ENCODE measurements around the gene PITPNC1.
"Not testable (repeated sequence)": the region's sequence is repeated elsewhere in the genome, so short reads cannot be mapped to it uniquely, and the experiment has no call there.

The PITPNC1 gene

DNA sequence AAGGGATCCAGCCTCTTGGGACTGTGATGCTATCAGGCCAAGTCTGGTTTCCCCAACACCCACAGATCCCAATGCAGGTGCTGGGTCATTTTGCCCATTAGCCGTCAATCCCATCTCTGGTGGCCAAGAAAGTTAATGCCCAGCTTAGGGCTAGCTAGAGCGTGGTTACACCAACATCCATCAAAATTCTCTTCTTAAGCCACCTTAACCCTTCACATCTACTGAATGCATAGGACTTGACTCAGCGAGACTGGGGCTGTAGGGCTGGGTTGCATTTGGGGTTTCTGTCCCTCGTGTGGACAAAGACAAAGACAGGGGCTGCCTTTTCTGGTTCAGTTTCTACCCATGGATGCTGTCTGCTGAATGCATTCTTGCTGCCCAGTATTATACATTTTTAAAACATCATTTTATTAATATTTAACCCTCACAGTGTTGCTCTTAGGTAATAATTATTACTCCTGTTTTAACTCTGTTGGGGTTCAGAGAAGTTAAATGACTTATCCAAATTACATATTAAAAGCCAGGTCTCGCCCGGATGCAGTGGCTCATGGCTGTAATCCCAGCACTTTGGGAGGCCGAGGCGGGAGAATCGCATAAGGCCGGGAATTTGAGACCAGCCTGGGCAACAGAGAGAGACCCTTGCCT lies 199.5 kb downstream of the PITPNC1 start:
- DNase-seq (ENCODE audit: low read depth in 2 of 2), result no peak

DNA sequence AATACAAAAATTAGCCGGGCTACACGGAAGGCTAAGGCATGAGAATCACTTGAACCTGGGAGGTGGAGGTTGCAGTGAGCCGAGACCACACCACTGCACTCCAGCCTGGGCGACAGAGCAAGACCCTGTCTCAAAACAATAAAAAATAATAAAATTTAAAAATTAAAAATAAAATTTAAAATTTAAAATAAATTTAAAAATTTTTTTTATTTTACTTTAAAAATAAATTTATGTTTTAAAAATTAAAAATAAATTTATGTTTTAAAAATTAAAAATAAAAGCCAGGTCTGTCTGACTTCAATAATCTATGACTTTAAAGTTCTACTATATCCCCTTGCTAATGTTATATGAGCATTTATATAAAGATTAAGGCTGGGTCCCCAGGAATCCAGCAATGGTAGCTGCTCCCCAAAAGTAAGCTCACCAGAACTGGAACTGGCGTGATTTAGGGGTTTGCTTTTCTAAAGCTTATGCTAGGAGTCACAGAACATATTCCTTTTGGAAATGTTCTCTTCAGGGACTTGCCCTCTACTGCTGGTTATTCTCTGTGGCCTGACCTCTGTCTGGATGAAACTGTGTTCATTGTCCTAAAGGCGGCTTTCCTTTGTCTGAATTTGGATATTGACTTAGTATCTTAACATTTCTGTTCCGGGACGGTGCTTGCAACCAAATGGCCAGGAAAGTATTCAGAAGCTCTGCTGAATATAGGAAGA lies 200.5 kb downstream of the PITPNC1 start:
- no peak for DNase-seq (ENCODE audit: low read depth in 2 of 2)

DNA sequence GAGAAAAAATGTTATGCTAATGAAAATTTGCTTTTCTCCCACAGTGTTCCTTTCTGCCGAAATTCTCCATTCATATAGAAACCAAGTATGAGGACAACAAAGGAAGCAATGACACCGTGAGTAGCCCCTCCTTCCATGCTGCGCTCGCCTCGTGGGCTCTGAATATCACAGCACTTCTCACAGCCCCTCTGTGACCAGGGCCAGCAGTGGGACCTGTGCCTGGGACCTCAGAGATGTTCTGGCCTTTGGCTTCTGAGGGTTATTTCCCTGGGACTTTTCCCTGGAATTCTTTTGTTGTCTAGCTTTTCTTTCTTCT lies 201.0 kb downstream of the PITPNC1 start:
- no peak for DNase-seq (ENCODE audit: low read depth in 2 of 2)

DNA sequence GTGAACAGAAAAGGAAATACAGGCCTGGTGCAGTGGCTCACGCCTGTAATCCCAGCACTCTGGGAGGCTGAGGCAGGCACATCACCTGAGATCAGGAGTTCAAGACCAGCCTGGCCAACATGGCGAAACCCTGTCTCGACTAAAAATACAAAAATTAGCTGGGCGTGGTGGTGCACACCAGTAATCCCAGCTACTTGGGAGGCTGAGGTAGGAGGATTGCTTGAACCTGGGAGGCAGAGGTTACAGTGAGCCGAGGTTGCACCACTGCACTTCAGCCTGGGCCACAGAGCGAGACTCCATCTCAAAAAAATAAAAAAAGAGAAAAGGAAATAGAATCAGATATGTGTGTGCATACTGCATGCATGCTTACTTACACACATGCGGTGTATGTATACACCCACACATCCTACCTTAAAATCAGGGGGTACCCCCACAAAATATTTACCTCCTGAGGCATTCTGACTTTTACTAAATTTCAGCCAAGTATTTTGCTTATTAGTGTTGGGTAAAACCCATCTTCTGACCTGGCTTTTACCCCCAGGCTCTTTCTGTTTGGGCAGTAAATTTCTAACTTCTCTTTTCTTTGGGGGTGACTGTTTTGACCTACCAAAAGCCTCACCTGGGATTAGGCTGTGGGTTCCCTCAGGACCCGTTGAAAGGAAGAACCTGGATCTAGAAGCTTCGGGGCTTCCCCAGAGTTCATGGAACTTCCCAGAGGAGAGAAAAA lies 201.8 kb downstream of the PITPNC1 start:
- not testable (repeated sequence) for DNase-seq (ENCODE audit: low read depth in 2 of 2)

DNA sequence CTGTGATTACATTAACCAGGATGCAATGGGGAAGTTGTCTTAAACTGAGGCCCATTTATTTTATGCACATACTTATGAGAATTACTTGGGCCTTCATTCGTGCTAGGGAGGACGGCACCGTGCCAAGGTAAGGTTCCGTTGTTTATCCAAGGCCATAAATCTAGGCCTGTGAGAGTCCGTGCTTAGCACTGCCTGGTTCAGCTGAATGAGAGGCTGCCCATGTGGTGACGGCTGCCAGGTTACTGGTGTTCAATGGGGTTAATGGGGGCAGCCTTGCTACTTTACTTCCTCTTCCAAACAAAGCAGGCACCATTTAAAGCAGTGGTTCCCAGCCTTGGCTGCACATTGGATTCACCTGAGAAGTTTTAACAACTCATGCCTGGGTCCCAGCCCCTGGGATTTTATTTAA lies 205.6 kb downstream of the PITPNC1 start:
- no peak for DNase-seq (ENCODE audit: low read depth in 2 of 2)

DNA sequence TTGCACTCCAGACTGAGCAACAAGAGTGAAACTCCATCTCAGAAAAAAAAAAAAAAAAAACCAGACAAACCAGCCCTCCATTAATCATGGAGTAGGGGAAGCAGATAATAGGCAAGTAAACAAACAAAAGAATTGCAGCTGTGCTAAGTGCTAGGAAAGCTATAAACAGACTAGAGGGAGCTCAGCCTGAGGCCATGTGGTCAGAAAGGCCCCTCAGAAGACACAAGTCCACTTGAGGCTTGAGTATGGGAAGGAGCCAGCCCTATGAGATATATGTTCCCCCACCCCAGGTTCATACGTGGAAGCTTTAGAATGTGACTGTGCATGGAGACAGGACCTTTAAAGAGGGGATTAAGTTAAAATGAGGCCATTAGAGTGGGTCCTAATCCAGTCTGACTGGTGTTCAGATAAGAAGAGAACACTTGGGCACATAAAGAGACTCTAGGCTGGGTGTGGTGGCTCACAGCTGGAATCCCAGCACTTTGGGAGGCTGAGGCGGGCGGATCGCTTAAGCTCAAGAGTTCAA lies 208.1 kb downstream of the PITPNC1 start:
- DNase-seq (ENCODE audit: low read depth in 2 of 2), result no peak

DNA sequence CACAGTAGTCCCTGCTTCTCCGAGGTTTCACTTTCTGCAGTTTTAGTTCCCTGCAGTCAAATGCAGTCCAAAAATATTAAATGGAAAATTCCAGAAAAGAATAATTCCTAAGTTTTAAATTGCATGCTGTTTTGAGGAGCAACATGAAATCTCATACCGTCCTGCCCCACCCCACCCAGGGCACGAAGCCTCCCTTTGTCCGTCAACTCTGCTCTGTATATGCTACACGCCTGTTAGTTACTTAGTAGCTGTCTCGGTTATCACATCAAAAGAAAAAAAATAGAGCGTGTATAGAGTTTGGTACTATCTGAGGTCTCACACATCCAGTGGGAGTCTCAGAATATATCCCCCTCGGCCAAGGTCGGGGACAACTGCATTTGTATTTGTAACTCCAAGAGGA lies 211.2 kb downstream of the PITPNC1 start:
- DNase-seq (ENCODE audit: low read depth in 2 of 2), result no peak

DNA sequence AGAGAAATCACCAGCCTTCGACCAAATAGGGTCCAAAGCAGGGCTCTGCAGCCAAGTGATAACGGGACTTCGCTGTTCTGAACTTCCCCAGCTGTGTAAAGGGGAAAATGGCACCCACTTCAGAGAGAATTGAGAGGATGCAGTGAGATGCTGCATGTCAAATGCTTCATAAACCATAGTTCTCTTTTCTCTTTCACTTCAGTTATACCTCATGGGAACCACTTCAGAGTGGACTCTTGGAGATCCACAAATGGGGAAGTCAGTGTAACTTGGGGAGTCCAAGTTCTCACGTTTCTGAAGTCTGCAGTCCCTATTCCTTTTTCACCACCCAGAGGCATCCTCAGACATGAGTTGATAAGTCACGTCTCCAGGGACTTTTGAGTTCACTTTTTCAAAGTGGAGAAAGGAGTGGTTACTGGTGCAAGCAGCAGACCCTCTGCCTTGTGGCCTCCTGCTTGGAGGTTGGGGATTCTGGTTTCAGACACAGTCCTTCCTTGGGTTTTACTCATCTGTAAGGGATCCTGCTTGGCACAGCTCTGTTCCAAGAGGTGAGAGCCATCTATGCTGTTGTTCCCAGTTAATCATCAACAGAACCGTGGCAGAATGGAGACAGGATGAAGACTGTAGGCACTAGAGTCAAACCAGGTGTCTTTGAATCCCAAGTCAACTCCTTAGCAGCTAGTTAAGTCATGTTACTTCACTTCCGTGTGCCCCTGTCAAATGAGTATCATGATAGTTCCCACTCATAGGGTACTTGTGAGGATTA lies 217.2 kb downstream of the PITPNC1 start:
- no peak for DNase-seq (ENCODE audit: low read depth in 2 of 2)

DNA sequence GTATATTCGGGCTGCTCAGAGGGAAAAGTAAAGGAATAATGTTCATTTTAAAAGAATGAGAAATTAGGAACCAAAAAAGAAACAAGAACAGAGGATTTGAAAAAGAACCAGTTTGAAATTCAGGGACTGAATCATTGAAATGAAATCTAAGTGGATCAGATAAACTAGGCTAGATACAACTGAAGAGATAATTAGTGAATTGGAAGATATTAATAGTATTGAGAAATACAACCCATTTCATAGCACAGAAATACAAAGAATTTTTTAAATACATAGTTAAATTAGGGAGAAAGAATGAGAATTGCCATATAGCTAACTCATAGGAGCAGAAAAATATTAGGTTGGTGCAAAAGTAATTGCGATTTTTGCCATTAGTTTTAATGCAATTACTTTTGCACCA lies 223.3 kb downstream of the PITPNC1 start:
- no peak for DNase-seq (ENCODE audit: low read depth in 2 of 2)

DNA sequence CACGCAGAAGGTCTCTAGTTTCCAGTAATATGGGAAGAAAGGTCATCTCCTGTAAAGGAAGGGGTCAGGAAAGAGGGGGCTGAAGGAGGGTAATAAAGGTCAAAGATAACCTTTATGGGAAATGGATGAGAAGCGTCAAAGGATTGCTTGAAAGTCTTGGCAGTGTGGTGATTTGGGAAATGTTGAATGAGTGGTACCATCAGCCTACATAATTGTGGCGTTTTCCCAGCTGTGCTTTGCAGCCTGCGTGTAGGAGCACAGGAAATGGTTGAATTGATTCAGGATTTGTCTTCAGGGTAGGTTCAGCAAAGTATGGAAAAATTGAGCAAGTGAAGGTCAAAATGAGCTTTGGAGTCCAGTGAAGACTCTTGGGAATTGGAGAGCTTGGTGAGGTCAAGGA lies 224.8 kb downstream of the PITPNC1 start:
- no peak for DNase-seq (ENCODE audit: low read depth in 2 of 2)

DNA sequence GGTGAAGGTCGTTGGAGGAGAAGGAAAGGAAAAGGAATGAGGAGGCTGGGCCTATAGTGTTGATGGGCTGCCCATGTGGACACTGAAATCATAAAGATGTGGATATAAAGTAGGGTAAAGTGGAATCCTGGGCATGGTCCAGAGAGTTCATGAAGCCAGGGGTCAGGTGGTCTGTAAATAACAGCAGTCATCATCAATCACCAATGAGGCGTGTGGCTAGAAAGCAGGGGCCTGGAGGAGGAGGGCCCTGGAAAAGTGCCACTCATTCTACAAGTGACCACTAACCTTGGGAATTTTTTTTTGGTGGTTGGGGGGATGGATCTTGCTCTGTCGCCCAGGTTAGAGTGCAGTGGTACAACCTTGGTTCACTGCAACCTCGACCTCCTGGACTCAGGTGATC lies 225.4 kb downstream of the PITPNC1 start:
- DNase-seq (ENCODE audit: low read depth in 2 of 2), result no peak

DNA sequence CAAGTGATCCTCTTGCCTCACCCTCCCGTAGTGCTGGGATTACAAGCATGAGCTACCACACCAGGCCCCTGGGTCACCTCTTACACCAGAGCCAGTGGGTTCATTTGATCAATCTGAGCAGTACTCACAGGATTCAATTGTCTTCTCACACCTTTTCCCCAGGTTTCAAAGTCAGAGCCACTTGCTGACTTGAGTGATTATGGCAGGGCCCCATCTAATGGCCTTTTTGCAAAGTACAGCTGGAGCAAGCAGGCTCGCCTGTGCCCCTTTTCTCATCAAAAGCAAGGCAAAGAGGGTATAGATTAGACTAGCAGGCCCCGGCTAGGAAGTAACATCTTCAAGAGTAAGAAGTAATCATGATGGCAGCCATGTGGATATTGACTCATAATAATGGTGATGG lies 225.9 kb downstream of the PITPNC1 start:
- DNase-seq (ENCODE audit: low read depth in 2 of 2), result no peak

DNA sequence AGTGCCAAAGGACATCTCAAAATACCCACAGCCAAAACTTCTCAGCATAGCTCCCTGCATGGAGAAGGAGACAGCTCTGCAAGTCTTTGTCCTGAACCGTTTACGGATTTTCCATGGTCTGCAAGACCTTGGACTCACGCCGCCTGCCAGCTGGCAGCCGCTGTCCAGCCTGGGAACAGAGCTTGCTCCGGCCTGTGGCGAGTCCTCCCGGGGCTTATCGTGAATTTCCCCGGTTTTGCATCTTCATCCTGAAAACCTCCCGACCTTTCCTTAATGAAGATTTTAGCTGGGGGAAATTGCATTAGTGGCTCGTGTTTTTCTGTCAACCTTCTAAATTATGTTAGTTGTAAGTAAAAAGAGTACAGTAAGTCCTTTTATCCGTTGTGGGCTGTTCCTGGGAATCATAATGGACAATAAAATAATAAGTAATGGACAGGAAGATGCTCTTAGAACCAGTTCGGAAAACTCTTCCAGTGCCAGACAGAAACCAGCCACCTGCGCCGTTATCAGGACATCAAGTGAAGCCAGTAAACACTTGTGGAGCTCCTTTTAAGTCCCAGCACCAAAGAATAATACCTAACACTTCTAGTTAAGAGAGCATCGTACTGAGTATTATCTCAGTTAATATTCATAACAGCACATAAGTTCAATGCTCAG lies 228.3 kb downstream of the PITPNC1 start:
- DNase-seq (ENCODE audit: low read depth in 2 of 2), result no peak

DNA sequence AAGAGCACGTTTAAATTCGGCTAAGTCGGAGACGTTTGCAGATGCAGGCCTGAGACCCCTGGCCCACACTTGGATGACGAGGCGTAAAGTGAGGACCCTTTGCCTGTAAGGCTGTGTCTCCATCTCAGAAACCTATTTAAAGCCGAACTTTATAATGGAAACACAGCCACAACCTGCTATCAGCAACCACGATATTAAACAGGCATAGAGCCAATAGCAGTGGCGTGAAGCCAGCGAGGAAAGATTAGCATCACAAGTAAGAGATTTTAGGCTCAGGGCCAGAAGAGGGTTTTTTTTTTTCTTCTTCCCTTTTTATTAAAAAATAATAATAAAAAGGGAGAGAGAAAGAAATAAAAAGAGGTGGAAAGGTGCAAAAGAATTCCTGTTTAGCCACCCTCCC lies 229.4 kb downstream of the PITPNC1 start:
- no peak for DNase-seq (ENCODE audit: low read depth in 2 of 2)

DNA sequence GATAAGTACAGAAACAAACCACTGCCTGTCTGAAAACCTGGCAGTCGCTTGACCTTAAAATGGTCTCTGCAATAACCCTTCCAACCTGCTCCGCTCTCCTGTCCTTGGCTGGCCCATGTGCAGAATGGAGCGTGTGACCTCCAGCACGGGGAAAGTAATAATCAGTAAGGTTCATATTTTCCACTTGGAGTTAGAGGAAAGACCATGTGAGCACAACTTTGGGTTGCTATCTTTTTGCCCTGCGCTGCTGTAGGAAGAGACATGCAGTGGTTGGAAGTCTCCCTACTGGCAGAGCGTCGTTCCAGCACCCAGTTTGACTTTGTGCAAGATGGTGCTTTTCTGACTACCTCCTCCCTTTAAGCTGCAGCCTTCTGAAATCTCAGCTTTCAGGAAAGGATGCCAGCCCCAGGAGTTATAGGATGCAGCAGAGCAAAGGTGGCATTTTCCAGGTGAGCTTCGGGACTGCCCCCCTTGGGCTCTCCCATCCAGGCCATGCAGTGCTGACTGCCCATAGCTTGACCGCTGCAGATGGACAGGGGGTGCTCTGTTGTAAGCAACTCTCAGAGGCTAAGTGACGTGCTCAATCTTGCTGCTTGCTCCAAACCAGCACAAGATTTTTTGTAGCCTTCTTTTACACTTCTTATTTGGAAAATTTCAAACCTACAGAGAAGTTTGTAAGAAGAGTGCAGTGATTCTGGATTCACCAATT lies 230.0 kb downstream of the PITPNC1 start:
- DNase-seq (ENCODE audit: low read depth in 2 of 2), result no peak

DNA sequence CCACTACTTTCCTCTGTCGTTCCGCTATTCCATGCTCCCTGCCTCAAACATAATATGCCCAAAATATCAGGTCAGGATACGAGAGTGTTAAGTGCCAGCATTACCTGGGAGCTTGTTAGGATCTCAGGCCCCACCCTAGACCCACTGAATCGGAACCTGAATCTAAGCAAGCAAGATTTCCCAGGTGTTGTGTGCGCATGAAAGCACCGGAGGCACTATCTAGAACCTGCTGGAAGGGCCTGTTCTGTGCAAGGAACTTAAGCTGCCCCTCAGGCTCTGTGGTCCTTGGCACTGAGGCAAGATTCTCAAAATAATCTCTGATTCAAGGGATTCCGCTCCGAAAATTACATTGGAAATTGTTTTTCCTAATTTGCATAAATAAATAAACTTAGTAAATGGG lies 233.0 kb downstream of the PITPNC1 start:
- DNase-seq (ENCODE audit: low read depth in 2 of 2), result no peak

DNA sequence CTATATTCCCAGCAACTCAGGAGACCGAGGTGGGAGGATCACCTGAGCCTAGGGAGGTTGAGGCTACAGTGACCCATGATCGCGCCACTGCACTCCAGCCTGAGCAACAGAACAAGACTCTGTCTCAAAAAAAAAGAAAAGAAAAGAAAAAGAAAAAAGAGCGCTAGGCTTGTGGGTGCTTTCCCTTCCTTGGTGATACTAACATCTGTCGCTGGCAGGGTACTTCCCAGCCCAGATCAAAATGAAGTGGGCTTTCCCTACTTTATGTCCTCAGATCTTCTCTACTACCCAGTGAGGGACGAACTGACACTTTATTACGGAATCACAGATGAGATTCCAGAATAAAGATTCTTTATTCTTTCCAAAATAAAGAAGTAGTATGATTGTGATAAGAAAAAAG lies 236.9 kb downstream of the PITPNC1 start:
- no peak for DNase-seq (ENCODE audit: low read depth in 2 of 2)

DNA sequence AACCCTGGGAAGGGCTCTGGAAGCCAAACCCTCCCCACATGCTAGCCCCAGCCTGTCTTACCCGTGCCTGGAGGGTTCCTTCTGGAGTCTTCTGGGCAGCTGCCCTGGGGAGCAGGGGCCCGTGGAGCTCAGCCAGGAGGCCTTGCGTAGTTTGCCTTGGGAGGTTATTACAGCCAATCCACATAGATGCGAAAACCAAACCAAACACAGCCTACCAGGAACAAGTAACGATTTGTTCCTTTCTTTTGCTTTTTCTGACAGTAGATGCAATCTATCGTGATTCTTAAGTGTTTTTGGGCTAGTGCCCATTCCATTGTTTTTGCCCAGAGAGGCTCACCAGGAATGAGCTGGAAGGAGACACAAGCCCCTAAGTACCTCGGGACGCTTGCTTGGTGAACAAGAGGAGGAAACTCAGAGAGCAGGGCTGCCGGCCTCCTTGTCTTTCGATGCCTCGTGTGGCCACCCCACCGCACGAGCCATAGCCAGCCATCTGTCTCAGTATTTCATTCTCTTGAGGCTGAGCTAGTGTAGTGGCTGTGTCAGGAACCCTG lies 238.0 kb downstream of the PITPNC1 start:
- no peak for DNase-seq (ENCODE audit: low read depth in 2 of 2)

DNA sequence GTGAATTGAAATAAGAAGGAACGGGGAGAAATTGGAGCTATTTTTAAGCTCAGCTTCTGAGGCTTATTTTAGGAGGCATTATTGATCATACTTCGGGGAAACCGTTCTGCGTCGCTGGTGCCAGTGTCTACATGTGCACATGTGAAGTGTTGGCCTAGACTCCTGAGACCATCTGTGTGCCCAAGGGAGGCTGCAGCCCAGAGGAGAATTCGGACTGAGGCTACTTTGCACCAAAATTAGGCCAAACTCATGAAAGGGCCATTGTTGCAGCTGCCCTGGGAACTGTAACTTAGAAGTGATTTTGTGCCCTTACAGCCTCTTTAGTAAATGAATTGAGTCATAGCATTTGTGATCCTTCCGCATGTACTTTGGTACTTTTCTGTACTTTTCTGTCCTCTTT lies 238.7 kb downstream of the PITPNC1 start:
- no peak for DNase-seq (ENCODE audit: low read depth in 2 of 2)

DNA sequence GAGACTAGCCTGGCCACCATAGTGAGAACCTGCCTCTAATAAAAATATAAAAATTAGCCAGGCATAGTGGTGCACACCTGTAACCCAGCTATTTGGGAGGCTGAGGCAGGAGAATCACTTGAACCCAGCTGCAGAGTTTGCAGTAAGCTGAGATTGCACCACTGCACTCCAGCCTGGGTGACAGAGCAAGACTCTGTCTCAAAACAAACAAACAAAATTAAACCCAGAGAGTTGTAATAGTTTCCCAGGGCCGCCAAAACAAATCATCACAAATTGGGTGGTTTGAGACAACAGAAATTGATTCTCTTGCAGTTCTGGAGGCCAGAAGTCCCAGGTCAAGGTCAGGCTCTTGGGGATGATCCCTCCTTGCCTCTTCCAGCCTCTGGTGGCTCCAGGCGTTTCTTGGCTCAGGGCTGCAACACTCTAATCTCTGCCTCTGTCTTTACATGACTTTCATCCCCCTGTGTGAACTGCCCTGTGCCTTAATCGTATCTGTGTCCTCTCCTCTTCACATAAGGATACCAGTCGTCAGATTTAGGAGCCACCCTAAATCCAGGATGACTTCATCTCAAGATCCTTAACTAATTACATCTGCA lies 240.3 kb downstream of the PITPNC1 start:
- DNase-seq (ENCODE audit: low read depth in 2 of 2), result no peak
